ENCODE results near the gene MAST1. TPM values are rescaled to one million over a fixed set of nuclear protein-coding genes. Genes with fewer than 3 reads are reported as not detected.
A peak's percentile ranks its signal among the peaks of the same experiment; 100 is the strongest.
"Not testable (repeated sequence)": the region's sequence is repeated elsewhere in the genome, so short reads cannot be mapped to it uniquely, and the experiment has no call there.

The MAST1 gene
- total and polyA plus RNA-seq, 5 experiments from 2014 or later: 0.22 to 4.4 (median 0.97) TPM

- Mint-ChIP-seq H3K4me3 (peak within 1 kb of the TSS; percentile 85 to 94 (median 88)), H3K27ac (peak within 1 kb of the TSS; percentile 44 to 91 (median 81)), H3K4me1 (peaks cover 17 to 33% (median 27%) of the 10 kb centered on the region in 4 donors), H3K27me3 (no peaks in the 10 kb centered on the region), H3K36me3 (peaks cover 0 to 21% (median 0%) of the 10 kb centered on the region in 3 donors), H3K9me3 (no peaks in the 10 kb centered on the region)
- ATAC-seq (peak; percentile 63 to 66), DNase-seq (peak; percentile 48 to 78 (median 66))
- POLR2A ChIA-PET: interaction anchor here (0.5 to 14.5 kb wide), 6 partner anchors 10 to 249 kb away, joined by 3 to 1021 read pairs (median 4); partner anchors contain the start of genes HOOK2, JUNB and TRIR
Observed at GRCh38 chr19:12801466-12802266, 36.6 kb upstream of the MAST1 start, which contains the start of the genes PRDX2 and THSD8. Gene PRDX2 (minus strand): TSS chr19:12801800. CDS start chr19:12801261, 539 bp downstream. Gene THSD8 (plus strand): TSS chr19:12802069. CDS start chr19:12802072, 3 bp downstream.

- Mint-ChIP-seq H3K9me3 (no peaks in the 10 kb centered on the region), H3K4me3 (peak overlapping the region; percentile 83 to 94 (median 88)), H3K27me3 (no peaks in the 10 kb centered on the region), H3K36me3 (peaks cover 0 to 17% (median 0%) of the 10 kb centered on the region in 3 donors), H3K27ac (peak overlapping the region in 9 of 10 donors; percentile 28 to 84 (median 49)), H3K4me1 (peaks cover 17 to 38% (median 31%) of the 10 kb centered on the region in 4 donors)
- DNase-seq: no peak
- no peak for ATAC-seq
- POLR2A ChIA-PET: interaction anchor here (0.5 to 14.5 kb wide), 8 partner anchors 10 to 250 kb away, joined by 3 to 1021 read pairs (median 5); partner anchors contain the start of genes FBXW9, HOOK2, JUNB and TRIR
Observed at GRCh38 chr19:12802267-12803106, 35.8 kb upstream of the MAST1 start.

- Mint-ChIP-seq H3K27me3 (no peaks in the 10 kb centered on the region), H3K36me3 (peaks cover 0 to 13% (median 0%) of the 10 kb centered on the region in 3 donors), H3K4me1 (peaks cover 17 to 38% (median 31%) of the 10 kb centered on the region in 4 donors), H3K27ac (no peak overlapping the region), H3K4me3 (peak overlapping the region in 1 of 10 donors; percentile 38), H3K9me3 (no peaks in the 10 kb centered on the region)
- no peak for ATAC-seq
- POLR2A ChIA-PET: interaction anchor here (0.7 to 14.5 kb wide), 4 partner anchors 9 to 1100 kb away, joined by 3 to 1021 read pairs (median 34); partner anchors contain the start of genes HOOK2 and JUNB
- no peak for DNase-seq
Observed at GRCh38 chr19:12804051-12804450, 34.3 kb upstream of the MAST1 start.

GRCh38 chr19:12806242-12807081, 31.9 kb upstream of the MAST1 start, which contains the start of gene RNASEH2A:
Gene RNASEH2A (plus strand): TSS chr19:12806584. CDS start chr19:12806674, 90 bp downstream.
- ATAC-seq (peak; percentile 89 to 90), DNase-seq (peak; percentile 76 to 88 (median 83))
- no peaks in the 10 kb centered on the region for H3K9me3 Mint-ChIP-seq
- no peaks in the 10 kb centered on the region for H3K27me3 Mint-ChIP-seq
- POLR2A ChIA-PET: interaction anchor here (0.8 to 2.2 kb wide), 8 partner anchors 10 to 108 kb away, joined by 3 to 22 read pairs (median 5); partner anchors contain the start of genes GET3, HOOK2 and JUNB
- peaks cover 0 to 15% (median 0%) of the 10 kb centered on the region in 3 donors for H3K36me3 Mint-ChIP-seq
- H3K4me1 Mint-ChIP-seq: peaks cover 13 to 22% (median 21%) of the 10 kb centered on the region in 4 donors
- H3K27ac Mint-ChIP-seq: peak within 1 kb of the TSS; percentile 80 to 95 (median 90)
- peak within 1 kb of the TSS; percentile 85 to 97 (median 93) for H3K4me3 Mint-ChIP-seq

- H3K36me3 Mint-ChIP-seq: peaks cover 0 to 30% (median 4%) of the 10 kb centered on the region in 3 donors
- POLR2A ChIA-PET: interaction anchor here (0.6 to 0.8 kb wide), 3 partner anchors 15 to 132 kb away, joined by 3 to 4 read pairs (median 3); no protein-coding TSS in a partner anchor
- no peaks in the 10 kb centered on the region for H3K9me3 Mint-ChIP-seq
- H3K4me3 Mint-ChIP-seq: no peak overlapping the region
- DNase-seq: no peak
- no peaks in the 10 kb centered on the region for H3K4me1 Mint-ChIP-seq
- ATAC-seq: no peak
- no peak overlapping the region for H3K27ac Mint-ChIP-seq
- no peaks in the 10 kb centered on the region for H3K27me3 Mint-ChIP-seq
Observed at GRCh38 chr19:12815088-12815487, 23.2 kb upstream of the MAST1 start.

GRCh38 chr19:12817188-12817587, 21.1 kb upstream of the MAST1 start:
- H3K27me3 Mint-ChIP-seq, H3K4me1 Mint-ChIP-seq, H3K27ac Mint-ChIP-seq, DNase-seq, ATAC-seq, H3K4me3 Mint-ChIP-seq, POLR2A ChIA-PET, H3K9me3 Mint-ChIP-seq: not testable (repeated sequence)
- H3K36me3 Mint-ChIP-seq: peaks cover 4 to 26% (median 6%) of the 10 kb centered on the region in 3 donors

- not testable (repeated sequence) for H3K9me3 Mint-ChIP-seq, H3K4me1 Mint-ChIP-seq, DNase-seq, H3K4me3 Mint-ChIP-seq, ATAC-seq, H3K27me3 Mint-ChIP-seq
- Mint-ChIP-seq H3K36me3 (peaks cover 4 to 22% (median 6%) of the 10 kb centered on the region in 3 donors), H3K27ac (peak overlapping the region in 1 of 10 donors; percentile 34)
- POLR2A ChIA-PET: interaction anchor here (0.5 kb wide), 1 partner anchor 10 kb away, joined by 6 read pairs; no protein-coding TSS in a partner anchor
Observed at GRCh38 chr19:12817810-12818209, 20.5 kb upstream of the MAST1 start.

- Mint-ChIP-seq H3K27ac (no peak overlapping the region), H3K4me3 (no peak overlapping the region), H3K9me3 (peaks cover 0 to 4% (median 0%) of the 10 kb centered on the region in 9 donors), H3K36me3 (peaks cover 2 to 4% (median 3%) of the 10 kb centered on the region in 3 donors), H3K27me3 (peaks cover 12 to 28% (median 21%) of the 10 kb centered on the region in 5 donors), H3K4me1 (peaks cover 5 to 12% (median 10%) of the 10 kb centered on the region in 4 donors)
- no peak for ATAC-seq
- DNase-seq: no peak
- POLR2A ChIA-PET: no interaction called here
Observed at GRCh38 chr19:12821761-12822160, 16.6 kb upstream of the MAST1 start.

GRCh38 chr19:12825254-12826131, 12.8 kb upstream of the MAST1 start:
- ATAC-seq: peak in 1 of 2 donors; percentile 39
- Mint-ChIP-seq H3K9me3 (peaks cover 0 to 4% (median 0%) of the 10 kb centered on the region in 9 donors), H3K4me1 (peaks cover 5 to 12% (median 11%) of the 10 kb centered on the region in 4 donors), H3K27me3 (peaks cover 25 to 63% (median 43%) of the 10 kb centered on the region in 5 donors), H3K36me3 (peaks cover 2 to 4% (median 3%) of the 10 kb centered on the region in 3 donors), H3K27ac (peak overlapping the region in 1 of 10 donors; percentile 49), H3K4me3 (peak overlapping the region in 6 of 10 donors; percentile 0 to 44 (median 22))
- POLR2A ChIA-PET: interaction anchor here (0.7 kb wide), 1 partner anchor 65 kb away, joined by 4 read pairs; the partner anchor contains the start of gene GCDH
- no peak for DNase-seq

GRCh38 chr19:12828494-12828893, 9.8 kb upstream of the MAST1 start:
- Mint-ChIP-seq H3K4me3 (no peak overlapping the region), H3K36me3 (peaks cover 2 to 15% (median 6%) of the 10 kb centered on the region in 3 donors), H3K4me1 (peaks cover 17 to 31% (median 27%) of the 10 kb centered on the region in 4 donors), H3K27me3 (peaks cover 46 to 90% (median 64%) of the 10 kb centered on the region in 5 donors), H3K27ac (no peak overlapping the region), H3K9me3 (peaks cover 0 to 6% (median 2%) of the 10 kb centered on the region in 9 donors)
- DNase-seq: no peak
- peak; percentile 19 to 44 for ATAC-seq
- POLR2A ChIA-PET: no interaction called here
